Naive thymus-derived CD4-positive, alpha-beta T cell (primary cell): ENCODE data around the gene CHRM5. TPM values are rescaled to one million over a fixed set of nuclear protein-coding genes. Genes with fewer than 3 reads are reported as not detected.
A peak's percentile ranks its signal among the peaks of the same experiment; 100 is the strongest.

ENCODE experiments used
- ATAC-seq: fragments of 150-1000 bp; cut with Tn5 transposase; 2 replicates; pipeline ENCODE4 v1.10.0; 2021; ENCODE audit warnings: mild to moderate bottlenecking, moderate library complexity
- CTCF ChIA-PET: fragments of 350-600 bp; sonication (Branson Sonifier 250); formaldehyde crosslinking; loops from one replicate; lab custom pipeline; 2021; ENCODE audit warnings: antibody characterized with exemption; lab: Charles Lee
- POLR2A ChIA-PET: fragments of 350-600 bp; sonication (Branson Sonifier 250); formaldehyde crosslinking; loops from one replicate; lab custom pipeline; 2021; ENCODE audit warnings: antibody characterized with exemption, inconsistent platforms; lab: Charles Lee
- DNase-seq, 9 donors: peaks; one replicate each; pipeline versions ENCODE4 v3.0.0 to v3.0.0-alpha.2; 2020 to 2022; ENCODE audit warnings: mixed read lengths in 1 of 9
- H3K27ac ChIP-seq: one replicate; pipeline ENCODE4 v1.7.0; 2013; ENCODE audit warnings: mild to moderate bottlenecking, low read depth, low read length, moderate library complexity
- H3K27me3 ChIP-seq, 2 donors: one replicate each; pipeline ENCODE4 v1.7.0; 2013; ENCODE audit warnings: low read length in 2 of 2, mild to moderate bottlenecking in 2 of 2, moderate library complexity in 2 of 2; ENCODE audit not compliant: control insufficient read depth in 2 of 2, insufficient read depth in 2 of 2
- H3K36me3 ChIP-seq, 3 experiments: 1 replicate in 2 of 3; 2 replicates in 1 of 3; pipeline ENCODE4 v1.7.0; 2013; ENCODE audit warnings: low read length in 3 of 3, mild to moderate bottlenecking in 3 of 3, moderate library complexity in 1 of 3; ENCODE audit not compliant: insufficient read depth in 3 of 3, control insufficient read depth in 2 of 3
- H3K4me1 ChIP-seq, 2 donors: one replicate each; pipeline ENCODE4 v1.7.0; 2013; ENCODE audit warnings: low read length in 2 of 2, mild to moderate bottlenecking in 2 of 2, moderate library complexity in 1 of 2; ENCODE audit not compliant: control insufficient read depth in 2 of 2, insufficient read depth in 2 of 2
- H3K4me3 ChIP-seq: 2 replicates; pipeline ENCODE4 v1.7.0; 2013; ENCODE audit warnings: mild to moderate bottlenecking, low read length
- H3K9me3 ChIP-seq, 3 experiments: 1 replicate in 2 of 3; 2 replicates in 1 of 3; pipeline ENCODE4 v1.7.0; 2013; ENCODE audit warnings: low read length in 3 of 3; ENCODE audit not compliant: control insufficient read depth in 2 of 3
- H3K27ac Mint-ChIP-seq, 9 donors: one replicate each; pipeline ENCODE4 v1.8.0; 2020 to 2022; ENCODE audit warnings: mixed read lengths in 9 of 9, mild to moderate bottlenecking in 8 of 9, moderate library complexity in 5 of 9, inconsistent platforms in 2 of 9
- H3K27me3 Mint-ChIP-seq, 5 donors: one replicate each; pipeline ENCODE4 v1.8.0; 2021 to 2022; ENCODE audit warnings: mixed read lengths in 5 of 5, mild to moderate bottlenecking in 1 of 5
- H3K36me3 Mint-ChIP-seq, 5 donors: one replicate each; pipeline ENCODE4 v1.8.0; 2020 to 2022; ENCODE audit warnings: mixed read lengths in 5 of 5, mild to moderate bottlenecking in 3 of 5, inconsistent platforms in 1 of 5
- H3K4me1 Mint-ChIP-seq, 7 donors: one replicate each; pipeline ENCODE4 v1.8.0; 2020 to 2022; ENCODE audit warnings: mixed read lengths in 7 of 7, mild to moderate bottlenecking in 3 of 7, inconsistent platforms in 1 of 7
- H3K4me3 Mint-ChIP-seq, 10 donors: one replicate each; pipeline ENCODE4 v1.8.0; 2020 to 2022; ENCODE audit warnings: mild to moderate bottlenecking in 10 of 10, mixed read lengths in 10 of 10, moderate library complexity in 6 of 10, inconsistent platforms in 2 of 10
- H3K9me3 Mint-ChIP-seq, 11 donors: one replicate each; pipeline ENCODE4 v1.8.0; 2020 to 2022; ENCODE audit warnings: mixed read lengths in 11 of 11, mild to moderate bottlenecking in 4 of 11, inconsistent platforms in 1 of 11, moderate library complexity in 1 of 11
- intact Hi-C, 2 donors: fragments of 100-400 bp; cut with micrococcal nuclease; formaldehyde crosslinking; loops; one replicate each; pipeline ENCODE4 v1.15.1; 2023
- polyA plus RNA-seq, 2 donors: library from polyadenylated mRNA; unstranded; fragments of 300-500 nt; fragmentation: Illumina TruSeq; gene quantifications; one replicate each; pipeline ENCODE4 v1.2.3, GENCODE V29; 2021
- total RNA-seq, 6 experiments: library from RNA in 5 of 6; stranded (reverse) in 5 of 6; gene quantifications; 1 replicate in 5 of 6; 2 replicates in 1 of 6; pipeline ENCODE4 v1.2.3 and lab custom pipeline; 2021 to 2026

Gene CHRM5
- total and polyA plus RNA-seq, 7 experiments from 2014 or later = 0.15 TPM; not detected in 6

GRCh38 chr15:34027606-34028005 lies 59.3 kb downstream of the CHRM5 start:
- Mint-ChIP-seq H3K4me3 (no peak overlapping the region), H3K36me3 (peaks cover 0 to 29% (median 6%) of the 10 kb centered on the region in 5 donors), H3K27me3 (no peaks in the 10 kb centered on the region), H3K9me3 (peaks cover 0 to 6% (median 0%) of the 10 kb centered on the region in 11 donors), H3K27ac (peak overlapping the region in 1 of 9 donors; percentile 21), H3K4me1 (peaks cover 0 to 7% (median 0%) of the 10 kb centered on the region in 7 donors)
- H3K27ac ChIP-seq = no peak overlapping the region
- H3K9me3 ChIP-seq = no peaks in the 10 kb centered on the region
- H3K4me3 ChIP-seq = no peak overlapping the region
- DNase-seq = no peak
- no peaks in the 10 kb centered on the region for H3K27me3 ChIP-seq
- ATAC-seq = no peak
- H3K36me3 ChIP-seq = no peaks in the 10 kb centered on the region
- ChIA-PET POLR2A (no interaction called here), CTCF (no interaction called here)
- no peaks in the 10 kb centered on the region for H3K4me1 ChIP-seq
- intact Hi-C loops = no loop called here

GRCh38 chr15:34031987-34032760 lies 63.9 kb downstream of the CHRM5 start:
- Mint-ChIP-seq H3K4me3 (no peak overlapping the region), H3K27ac (no peak overlapping the region), H3K4me1 (peaks cover 0 to 10% (median 3%) of the 10 kb centered on the region in 7 donors), H3K36me3 (peaks cover 0 to 16% (median 6%) of the 10 kb centered on the region in 5 donors), H3K9me3 (peaks cover 0 to 6% (median 0%) of the 10 kb centered on the region in 11 donors), H3K27me3 (no peaks in the 10 kb centered on the region)
- ATAC-seq (no peak), DNase-seq (no peak)
- ChIA-PET CTCF (no interaction called here), POLR2A (no interaction called here)
- Histone ChIP-seq H3K27me3 (no peaks in the 10 kb centered on the region), H3K4me3 (no peak overlapping the region), H3K36me3 (no peaks in the 10 kb centered on the region), H3K9me3 (no peaks in the 10 kb centered on the region), H3K27ac (no peak overlapping the region), H3K4me1 (no peaks in the 10 kb centered on the region)
- intact Hi-C loops = loop anchor here (10.0 kb wide), 2 partner anchors 333 to 837 kb away; partner anchors contain the start of genes FMN1 (in 1 of the 2) and LPCAT4 (in 1 of the 2)

GRCh38 chr15:34038023-34038870 lies 70.0 kb downstream of the CHRM5 start:
- H3K27ac Mint-ChIP-seq = peak overlapping the region; percentile 87 to 96 (median 94)
- intact Hi-C loops = loop anchor here (1.0 to 10.0 kb wide), 12 partner anchors 19 to 1509 kb away; partner anchors contain the start of genes EMC7 (in 2 of the 2), LPCAT4 (in 2 of the 2), AQR (in 1 of the 2) and DPH6 (in 1 of the 2)
- peaks cover 0 to 3% (median 0%) of the 10 kb centered on the region in 3 experiments for H3K36me3 ChIP-seq
- H3K36me3 Mint-ChIP-seq = no peaks in the 10 kb centered on the region
- H3K27ac ChIP-seq = peak overlapping the region; percentile 80
- H3K27me3 Mint-ChIP-seq = no peaks in the 10 kb centered on the region
- CTCF ChIA-PET = interaction anchor here (1.2 kb wide), 1 partner anchor 23 kb away, joined by 3 read pairs; no protein-coding TSS in a partner anchor
- DNase-seq (peak; percentile 52 to 76 (median 72)), ATAC-seq (peak; percentile 90)
- H3K27me3 ChIP-seq = no peaks in the 10 kb centered on the region
- H3K4me1 Mint-ChIP-seq = peaks cover 12 to 25% (median 23%) of the 10 kb centered on the region in 7 donors
- POLR2A ChIA-PET = interaction anchor here (0.6 to 2.2 kb wide), 11 partner anchors 10 to 950 kb away, joined by 3 to 7 read pairs (median 4); partner anchors contain the start of genes EMC7, LPCAT4, PGBD4 and ZNF770
- H3K4me3 Mint-ChIP-seq = peak overlapping the region; percentile 80 to 97 (median 94)
- peak overlapping the region; percentile 100 for H3K4me3 ChIP-seq
- no peaks in the 10 kb centered on the region for H3K9me3 ChIP-seq
- H3K9me3 Mint-ChIP-seq = peaks cover 0 to 1% (median 0%) of the 10 kb centered on the region in 11 donors
- peaks cover 8 to 14% of the 10 kb centered on the region in 2 donors for H3K4me1 ChIP-seq

- peak within 1 kb of the TSS; percentile 80 to 97 (median 94) for H3K4me3 Mint-ChIP-seq
- peaks cover 12 to 28% (median 23%) of the 10 kb centered on the region in 7 donors for H3K4me1 Mint-ChIP-seq
- peaks cover 0 to 1% (median 0%) of the 10 kb centered on the region in 11 donors for H3K9me3 Mint-ChIP-seq
- no peaks in the 10 kb centered on the region for H3K36me3 Mint-ChIP-seq
- H3K4me1 ChIP-seq = peaks cover 8 to 14% of the 10 kb centered on the region in 2 donors
- no peaks in the 10 kb centered on the region for H3K9me3 ChIP-seq
- peak; percentile 39 to 73 (median 62) for DNase-seq
- peak within 1 kb of the TSS; percentile 88 to 96 (median 94) for H3K27ac Mint-ChIP-seq
- H3K36me3 ChIP-seq = peaks cover 0 to 3% (median 0%) of the 10 kb centered on the region in 3 experiments
- no peaks in the 10 kb centered on the region for H3K27me3 ChIP-seq
- ChIA-PET CTCF (interaction anchor here (0.6 kb wide), 1 partner anchor 174 kb away, joined by 3 read pairs; no protein-coding TSS in a partner anchor), POLR2A (interaction anchor here (0.9 to 2.2 kb wide), 9 partner anchors 9 to 949 kb away, joined by 3 to 7 read pairs (median 4); partner anchors contain the start of genes EMC7, LPCAT4, PGBD4 and ZNF770)
- no peaks in the 10 kb centered on the region for H3K27me3 Mint-ChIP-seq
- H3K4me3 ChIP-seq = peak within 1 kb of the TSS; percentile 100
- intact Hi-C loops = loop anchor here (1.0 to 10.0 kb wide), 13 partner anchors 20 to 1508 kb away; partner anchors contain the start of genes EMC7 (in 2 of the 2), KATNBL1 (in 2 of the 2), LPCAT4 (in 2 of the 2) and AQR (in 1 of the 2)
- ATAC-seq = peak; percentile 76
- H3K27ac ChIP-seq = peak within 1 kb of the TSS; percentile 80
Measured at GRCh38 chr15:34038871-34039789, 70.8 kb downstream of the CHRM5 start, which contains the start of gene AVEN. Gene AVEN, minus strand, starts transcription at chr15:34039204. Its CDS starts 158 bp downstream, at chr15:34039046.

GRCh38 chr15:34039790-34040113 lies 71.5 kb downstream of the CHRM5 start:
- H3K27ac Mint-ChIP-seq = peak overlapping the region; percentile 71 to 94 (median 84)
- Histone ChIP-seq H3K36me3 (peaks cover 0 to 3% (median 0%) of the 10 kb centered on the region in 3 experiments), H3K27ac (peak overlapping the region; percentile 80), H3K4me1 (peaks cover 8 to 14% of the 10 kb centered on the region in 2 donors), H3K9me3 (no peaks in the 10 kb centered on the region), H3K4me3 (peak overlapping the region; percentile 46), H3K27me3 (no peaks in the 10 kb centered on the region)
- peaks cover 12 to 28% (median 23%) of the 10 kb centered on the region in 7 donors for H3K4me1 Mint-ChIP-seq
- peaks cover 0 to 1% (median 0%) of the 10 kb centered on the region in 11 donors for H3K9me3 Mint-ChIP-seq
- ChIA-PET POLR2A (interaction anchor here (0.7 to 2.2 kb wide), 7 partner anchors 12 to 948 kb away, joined by 3 to 6 read pairs (median 4); partner anchors contain the start of genes EMC7, PGBD4 and ZNF770), CTCF (interaction anchor here (0.6 kb wide), 1 partner anchor 173 kb away, joined by 3 read pairs; no protein-coding TSS in a partner anchor)
- no peaks in the 10 kb centered on the region for H3K36me3 Mint-ChIP-seq
- ATAC-seq (no peak), DNase-seq (no peak)
- intact Hi-C loops = loop anchor here (1.0 to 10.0 kb wide), 9 partner anchors 21 to 1508 kb away; partner anchors contain the start of genes KATNBL1 (in 2 of the 2), AQR (in 1 of the 2), DPH6 (in 1 of the 2) and FMN1 (in 1 of the 2)
- peak overlapping the region; percentile 75 to 97 (median 88) for H3K4me3 Mint-ChIP-seq
- H3K27me3 Mint-ChIP-seq = no peaks in the 10 kb centered on the region
